IMR-90 (cell line): Measurements from ENCODE around the gene COLEC12. TPM values are rescaled to one million over a fixed set of nuclear protein-coding genes. Genes with fewer than 3 reads are reported as not detected.

Experiments used
- ATAC-seq: fragments of 200-7000 bp; cut with Tn5 transposase; 2 replicates; pipeline ENCODE4 v1.9.1; 2020; ENCODE audit warnings: low read depth, mild to moderate bottlenecking, moderate library complexity
- BruUV-seq: library from RNA; stranded (reverse); fragments of 400-500 nt; replicated peaks from 2 replicates; lab custom pipeline; 2021; lab: Mats Ljungman, UMichigan
- CTCF ChIA-PET: fragments of 300-600 bp; formaldehyde crosslinking; extraction: SDS; loops from one replicate; lab custom pipeline; 2021; ENCODE audit warnings: antibody characterized with exemption; lab: Yijun Ruan, JAX
- POLR2A ChIA-PET: fragments of 300-600 bp; sonication (Branson Sonifier 250); formaldehyde crosslinking; loops from one replicate; lab custom pipeline; 2022; ENCODE audit warnings: antibody characterized with exemption; ENCODE audit not compliant: unreplicated experiment; lab: Charles Lee
- DNase-seq: peaks from one replicate; pipeline ENCODE4 v3.0.0; 2013
- H2AFZ ChIP-seq: replicated peaks from 2 replicates; pipeline ENCODE3; 2013; ENCODE audit warnings: low read length, mild to moderate bottlenecking; ENCODE audit not compliant: poor library complexity
- H2AK5ac ChIP-seq: 2 replicates; pipeline ENCODE4 v1.6.1; 2013; ENCODE audit warnings: low read depth, low read length, inconsistent platforms
- H2AK9ac ChIP-seq: replicated peaks from 2 replicates; pipeline ENCODE3; 2013; ENCODE audit warnings: mild to moderate bottlenecking, low read depth, low read length, moderate library complexity; ENCODE audit not compliant: poor library complexity
- H2BK120ac ChIP-seq: 2 replicates; pipeline ENCODE4 v1.6.1; 2013; ENCODE audit warnings: low read depth, low read length, inconsistent platforms
- H2BK15ac ChIP-seq: 3 replicates; pipeline ENCODE4 v1.6.1; 2013; ENCODE audit warnings: low read depth, low read length, inconsistent platforms
- H2BK20ac ChIP-seq: 2 replicates; pipeline ENCODE4 v1.6.1; 2013; ENCODE audit warnings: low read depth, mild to moderate bottlenecking, inconsistent platforms, low read length, moderate library complexity
- H2BK5ac ChIP-seq: 2 replicates; pipeline ENCODE4 v1.6.1; 2013; ENCODE audit warnings: mild to moderate bottlenecking, low read depth, low read length, inconsistent platforms; ENCODE audit not compliant: poor library complexity, severe bottlenecking
- H3K14ac ChIP-seq: replicated peaks from 2 replicates; pipeline ENCODE4 v1.6.1; 2013; ENCODE audit warnings: low read depth, low read length, inconsistent platforms
- H3K18ac ChIP-seq: 2 replicates; pipeline ENCODE4 v1.6.1; 2013; ENCODE audit warnings: low read depth, low read length, control low read depth
- H3K23ac ChIP-seq: 2 replicates; pipeline ENCODE4 v1.6.1; 2013; ENCODE audit warnings: low read depth, low read length, inconsistent platforms
- H3K27ac ChIP-seq: 2 replicates; pipeline ENCODE4 v1.5.1; 2013; ENCODE audit warnings: mild to moderate bottlenecking, control low read depth, low read length; ENCODE audit not compliant: insufficient read depth
- H3K27me3 ChIP-seq: 2 replicates; pipeline ENCODE4 v1.6.1; 2013; ENCODE audit warnings: low read length; ENCODE audit not compliant: control insufficient read depth, insufficient read depth
- H3K36me3 ChIP-seq: 2 replicates; pipeline ENCODE4 v1.6.1; 2013; ENCODE audit warnings: low read length, mixed read lengths; ENCODE audit not compliant: control insufficient read depth, insufficient read depth
- H3K4ac ChIP-seq: 2 replicates; pipeline ENCODE4 v1.6.1; 2013; ENCODE audit warnings: low read depth, low read length, inconsistent platforms
- H3K4me1 ChIP-seq: 2 replicates; pipeline ENCODE4 v1.6.1; 2013; ENCODE audit warnings: low read length, mixed read lengths; ENCODE audit not compliant: control insufficient read depth, insufficient read depth
- H3K4me2 ChIP-seq: 2 replicates; pipeline ENCODE4 v1.6.1; 2013; ENCODE audit warnings: low read depth, mild to moderate bottlenecking, control low read depth, low read length, moderate library complexity
- H3K4me3 ChIP-seq: 2 replicates; pipeline ENCODE4 v1.5.1; 2013; ENCODE audit warnings: low read depth, mild to moderate bottlenecking, control low read depth, low read length, moderate library complexity; ENCODE audit not compliant: insufficient read depth
- H3K56ac ChIP-seq: 2 replicates; pipeline ENCODE4 v1.6.1; 2013; ENCODE audit warnings: low read length, inconsistent platforms; ENCODE audit not compliant: insufficient read depth; ENCODE audit errors: extremely low read depth
- H3K79me1 ChIP-seq, 2 experiments: 2 replicates each; pipeline ENCODE4 v1.6.1; 2013; ENCODE audit warnings: low read length in 2 of 2, inconsistent platforms in 1 of 2, low read depth in 1 of 2
- H3K9ac ChIP-seq: 2 replicates; pipeline ENCODE4 v1.6.1; 2013; ENCODE audit warnings: low read depth, low read length, control low read depth
- H3K9me1 ChIP-seq: 2 replicates; pipeline ENCODE4 v1.6.1; 2013; ENCODE audit warnings: low read length, inconsistent platforms; ENCODE audit not compliant: insufficient read depth
- H3K9me3 ChIP-seq: 2 replicates; pipeline ENCODE4 v1.6.1; 2013; ENCODE audit warnings: low read length; ENCODE audit not compliant: control insufficient read depth, insufficient read depth
- H4K20me1 ChIP-seq: 2 replicates; pipeline ENCODE4 v1.6.1; 2013; ENCODE audit warnings: low read length, inconsistent platforms; ENCODE audit not compliant: insufficient read depth
- H4K5ac ChIP-seq: 2 replicates; pipeline ENCODE4 v1.6.1; 2013; ENCODE audit warnings: mild to moderate bottlenecking, low read depth, low read length, control low read depth
- H4K8ac ChIP-seq, 2 experiments: 2 replicates each; pipeline ENCODE4 v1.6.1; 2013; ENCODE audit warnings: low read depth in 2 of 2, low read length in 2 of 2, control low read depth in 1 of 2, inconsistent platforms in 1 of 2
- H4K91ac ChIP-seq: 2 replicates; pipeline ENCODE4 v1.6.1; 2013; ENCODE audit warnings: low read depth, low read length, inconsistent platforms; ENCODE audit not compliant: insufficient read depth
- BHLHE40 ChIP-seq: fragments of 150-350 bp; IDR thresholded peaks from 2 replicates; pipeline ENCODE4 v1.6.1; 2016; ENCODE audit warnings: mild to moderate bottlenecking, low read depth, low read length
- WGBS, 2 experiments: methylation state at CpG; one replicate each; pipeline versions ENCODE4 v1.1.5 to v1.1.7; 2013; ENCODE audit warnings: missing lambda C conversion rate in 2 of 2; ENCODE audit not compliant: insufficient read length in 1 of 2; ENCODE audit errors: extremely low coverage in 2 of 2; 5-methylcytosine and 5-hydroxymethylcytosine counted together
- dilution Hi-C: fragments of 300-500 bp; cut with HindIII; formaldehyde crosslinking; loops from one replicate; pipeline ENCODE4 v1.14.3; 2018; ENCODE audit warnings: low sequenced_read_pairs; ENCODE audit not compliant: unreplicated experiment
- in situ Hi-C: fragments of 300-500 bp; cut with MboI; formaldehyde crosslinking; loops from 3 replicates; pipeline ENCODE4 v1.14.3; 2019; ENCODE audit warnings: low sequenced_read_pairs, inconsistent platforms, mixed read lengths
- intact Hi-C: fragments of 100-400 bp; cut with micrococcal nuclease; formaldehyde crosslinking; loops from 2 replicates; pipeline ENCODE4 v1.10.0; 2022
- polyA plus RNA-seq, 3 experiments: library from polyadenylated mRNA; depleted of rRNA; stranded (reverse); fragments of >200 nt; gene quantifications; 2 replicates each; pipeline ENCODE4 v1.2.3, GENCODE V29; 2012; ENCODE audit warnings: low replicate concordance in 1 of 3
- total RNA-seq: library from RNA; depleted of rRNA; stranded (reverse); fragments of >200 nt; gene quantifications from 2 replicates; pipeline ENCODE4 v1.2.3, GENCODE V29; 2012

Gene COLEC12
- total and polyA plus RNA-seq, 2 of the 4 experiments (the other 2 are of a cell fraction), result 1.0 to 2.3 TPM

GRCh38 chr18:331221-331821 is 169.2 kb downstream of the COLEC12 start:
- Histone ChIP-seq H3K18ac (no peak overlapping the region), H3K14ac (no peak overlapping the region), H3K27me3 (peaks cover 42% of the 10 kb centered on the region), H3K36me3 (no peaks in the 10 kb centered on the region), H4K8ac (no peak overlapping the region), H3K9me3 (no peaks in the 10 kb centered on the region), H2AK5ac (no peak overlapping the region), H3K56ac (no peak overlapping the region), H3K9ac (no peak overlapping the region), H4K91ac (no peak overlapping the region), H2BK5ac (no peak overlapping the region), H3K4me1 (peaks cover 7% of the 10 kb centered on the region; the same call in 1 of the 2 replicates), H3K4me3 (no peak overlapping the region), H2BK120ac (no peak overlapping the region), H3K9me1 (no peaks in the 10 kb centered on the region), H4K5ac (no peak overlapping the region), H3K27ac (no peak overlapping the region), H3K4ac (no peak overlapping the region), H4K20me1 (no peaks in the 10 kb centered on the region; the same call in 1 of the 2 replicates), H3K79me1 (no peaks in the 10 kb centered on the region), H2AK9ac (no peak overlapping the region), H2BK20ac (no peak overlapping the region), H3K4me2 (no peak overlapping the region), H3K23ac (no peak overlapping the region), H2BK15ac (no peak overlapping the region; the same call in 2 of the 3 replicates), H2AFZ (no peak overlapping the region)
- ChIA-PET CTCF (no interaction called here), POLR2A (interaction anchor here (0.7 kb wide), 1 partner anchor 27 kb away, joined by 15 read pairs; no protein-coding TSS in a partner anchor)
- in situ Hi-C loops (no loop called here), dilution Hi-C loops (no loop called here), intact Hi-C loops (no loop called here)
- DNase-seq (no peak), ATAC-seq (no peak)
- 45% methylated on average over 4 of the region's 12 CpGs; no CpG with 5 or more reads in 1 of the 2 experiments for WGBS, 2 experiments
- TF ChIP-seq BHLHE40, result no peak
- no TSS peak for BruUV-seq
